Activated naive CD4-positive, alpha-beta T cell (primary cell): Measurements from ENCODE around the gene NEO1.
A peak's percentile ranks its signal among the peaks of the same experiment; 100 is the strongest.

Experiments
- DNase-seq, 4 experiments: peaks; one replicate each; lab custom pipeline; 2025; lab: John Stamatoyannopoulos, UW

Gene NEO1

GRCh38 chr15:73331501-73331900, 279.2 kb downstream of the NEO1 start:
- DNase-seq = no peak

- DNase-seq = no peak
These were observed 280.0 kb downstream of the NEO1 start for GRCh38 chr15:73331991-73332925.

GRCh38 chr15:73333001-73333400, 280.7 kb downstream of the NEO1 start:
- DNase-seq = no peak

- no peak for DNase-seq
These were observed 281.8 kb downstream of the NEO1 start for GRCh38 chr15:73334086-73334485.

GRCh38 chr15:73335026-73335425, 282.8 kb downstream of the NEO1 start:
- DNase-seq = no peak

- DNase-seq = no peak
These were observed 283.2 kb downstream of the NEO1 start for GRCh38 chr15:73335471-73335870.

- no peak for DNase-seq
These were observed 284.5 kb downstream of the NEO1 start for GRCh38 chr15:73336756-73337155.

- no peak for DNase-seq
These were observed 284.9 kb downstream of the NEO1 start for GRCh38 chr15:73337187-73337586.

GRCh38 chr15:73338058-73338457, 285.8 kb downstream of the NEO1 start:
- no peak for DNase-seq

- no peak for DNase-seq
These were observed 286.5 kb downstream of the NEO1 start for GRCh38 chr15:73338606-73339374.

- DNase-seq = no peak
These were observed 288.4 kb downstream of the NEO1 start for GRCh38 chr15:73340502-73341192.

GRCh38 chr15:73341886-73342600, 289.8 kb downstream of the NEO1 start:
- DNase-seq = no peak

GRCh38 chr15:73344056-73344455, 291.8 kb downstream of the NEO1 start:
- no peak for DNase-seq

- DNase-seq = no peak
These were observed 293.4 kb downstream of the NEO1 start for GRCh38 chr15:73345658-73346057.

- DNase-seq = peak; percentile 2 to 38 (median 32)
These were observed 294.6 kb downstream of the NEO1 start for GRCh38 chr15:73346735-73347312.

GRCh38 chr15:73349191-73349590, 296.9 kb downstream of the NEO1 start:
- no peak for DNase-seq

GRCh38 chr15:73352082-73352481, 299.8 kb downstream of the NEO1 start:
- DNase-seq = no peak

GRCh38 chr15:73353734-73354133, 301.5 kb downstream of the NEO1 start:
- no peak for DNase-seq

- no peak for DNase-seq
These were observed 302.0 kb downstream of the NEO1 start for GRCh38 chr15:73354241-73354640.
